OCI-LY7 (cell line): ENCODE results near the gene TSTD1.

Source experiments
- CTCF ChIP-seq: fragments of 200-600 bp; sonication (generic); conservative IDR thresholded peaks from 2 replicates; pipeline ENCODE4 v1.5.1; 2014; ENCODE audit warnings: mild to moderate bottlenecking, antibody characterized with exemption, low read length, moderate library complexity, mixed read lengths
- EZH2phosphoT487 ChIP-seq: fragments of 200-600 bp; sonication (generic); IDR thresholded peaks from 2 replicates; pipeline ENCODE4 v1.6.1; 2018; ENCODE audit warnings: low read depth, borderline replicate concordance, mild to moderate bottlenecking, mixed run types, antibody characterized with exemption, low read length, moderate library complexity, mixed read lengths

GRCh38 chr1:161012420-161012819, 26.3 kb downstream of the TSTD1 start:
- TF ChIP-seq CTCF (no peak), EZH2phosphoT487 (no peak)
